Measurements from ENCODE around the gene SORBS2.

DNA sequence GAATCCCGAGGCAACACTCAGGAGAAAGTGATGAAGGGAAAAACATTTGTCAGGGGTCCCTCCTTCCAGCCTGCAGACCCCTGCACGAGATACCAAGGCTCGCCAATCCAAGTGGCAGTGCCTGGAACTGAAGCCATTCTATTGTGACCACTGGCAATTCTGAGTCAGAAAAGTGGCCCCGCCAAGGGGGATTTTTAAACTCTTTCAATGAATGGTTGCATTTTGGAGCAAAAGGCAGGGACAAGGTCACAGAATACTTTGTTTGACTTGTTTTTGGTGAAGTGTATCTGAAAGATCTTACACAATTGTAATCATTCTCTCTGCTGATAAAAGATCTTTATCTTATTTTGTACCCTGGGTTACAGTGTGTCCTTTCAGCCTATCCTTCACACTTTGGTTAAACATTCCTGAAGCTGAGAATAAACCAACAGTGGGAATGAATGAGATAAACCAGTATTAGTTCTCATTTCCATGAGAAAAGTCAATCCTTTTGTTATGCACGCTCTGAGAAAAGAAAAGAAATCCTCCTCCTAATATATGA lies 160.8 kb downstream of the SORBS2 start:
- TF ChIP-seq EP300 (IDR thresholded peaks at IDR 0.05), result peak in 1 of 2 donors; percentile 7
- TF ChIP-seq, protein P1, sequence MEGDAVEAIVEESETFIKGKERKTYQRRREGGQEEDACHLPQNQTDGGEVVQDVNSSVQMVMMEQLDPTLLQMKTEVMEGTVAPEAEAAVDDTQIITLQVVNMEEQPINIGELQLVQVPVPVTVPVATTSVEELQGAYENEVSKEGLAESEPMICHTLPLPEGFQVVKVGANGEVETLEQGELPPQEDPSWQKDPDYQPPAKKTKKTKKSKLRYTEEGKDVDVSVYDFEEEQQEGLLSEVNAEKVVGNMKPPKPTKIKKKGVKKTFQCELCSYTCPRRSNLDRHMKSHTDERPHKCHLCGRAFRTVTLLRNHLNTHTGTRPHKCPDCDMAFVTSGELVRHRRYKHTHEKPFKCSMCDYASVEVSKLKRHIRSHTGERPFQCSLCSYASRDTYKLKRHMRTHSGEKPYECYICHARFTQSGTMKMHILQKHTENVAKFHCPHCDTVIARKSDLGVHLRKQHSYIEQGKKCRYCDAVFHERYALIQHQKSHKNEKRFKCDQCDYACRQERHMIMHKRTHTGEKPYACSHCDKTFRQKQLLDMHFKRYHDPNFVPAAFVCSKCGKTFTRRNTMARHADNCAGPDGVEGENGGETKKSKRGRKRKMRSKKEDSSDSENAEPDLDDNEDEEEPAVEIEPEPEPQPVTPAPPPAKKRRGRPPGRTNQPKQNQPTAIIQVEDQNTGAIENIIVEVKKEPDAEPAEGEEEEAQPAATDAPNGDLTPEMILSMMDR (IDR thresholded peaks at IDR 0.05), result peak in 1 of 5 experiments; percentile 7
- no peak for TF ChIP-seq POLR2A (IDR thresholded peaks at IDR 0.05)

All from tibial nerve (tissue), 4 donors.